ENCODE measurements around the gene GLO1. TPM values are rescaled to one million over a fixed set of nuclear protein-coding genes. Genes with fewer than 3 reads are reported as not detected.
A peak's percentile ranks its signal among the peaks of the same experiment; 100 is the strongest.

The GLO1 gene
- total RNA-seq, 2 donors from 2014 or later, result 68.7 to 70.8 TPM

DNA sequence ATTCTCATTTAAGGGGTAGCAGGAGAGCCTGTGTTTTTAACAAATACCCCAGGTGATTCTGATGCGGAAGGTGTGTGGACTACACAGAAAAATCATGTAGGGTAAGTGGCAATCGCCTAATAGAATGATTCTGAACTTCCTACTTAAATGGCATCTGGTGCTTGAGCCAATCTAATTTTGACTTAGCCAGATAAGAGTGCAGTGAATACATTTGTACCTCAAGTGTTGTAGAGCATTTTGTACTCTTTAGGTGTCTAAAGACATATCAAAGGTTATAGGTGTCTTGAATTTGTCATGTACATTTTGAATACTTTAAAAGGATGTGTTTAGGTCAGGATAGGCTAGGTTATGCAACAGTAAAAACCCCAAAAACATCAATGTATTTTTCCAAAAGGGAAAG lies 53.2 kb downstream of the GLO1 start:
- Histone ChIP-seq H3K27me3 (no peaks in the 10 kb centered on the region), H3K9ac (ENCODE audit: low read depth in 2 of 2, low read length in 2 of 2) (no peak overlapping the region), H3K36me3 (no peaks in the 10 kb centered on the region), H3K4me1 (no peaks in the 10 kb centered on the region), H3K27ac (no peak overlapping the region), H3K9me3 (no peaks in the 10 kb centered on the region), H3K4me3 (no peak overlapping the region)
- TF ChIP-seq, protein P1, sequence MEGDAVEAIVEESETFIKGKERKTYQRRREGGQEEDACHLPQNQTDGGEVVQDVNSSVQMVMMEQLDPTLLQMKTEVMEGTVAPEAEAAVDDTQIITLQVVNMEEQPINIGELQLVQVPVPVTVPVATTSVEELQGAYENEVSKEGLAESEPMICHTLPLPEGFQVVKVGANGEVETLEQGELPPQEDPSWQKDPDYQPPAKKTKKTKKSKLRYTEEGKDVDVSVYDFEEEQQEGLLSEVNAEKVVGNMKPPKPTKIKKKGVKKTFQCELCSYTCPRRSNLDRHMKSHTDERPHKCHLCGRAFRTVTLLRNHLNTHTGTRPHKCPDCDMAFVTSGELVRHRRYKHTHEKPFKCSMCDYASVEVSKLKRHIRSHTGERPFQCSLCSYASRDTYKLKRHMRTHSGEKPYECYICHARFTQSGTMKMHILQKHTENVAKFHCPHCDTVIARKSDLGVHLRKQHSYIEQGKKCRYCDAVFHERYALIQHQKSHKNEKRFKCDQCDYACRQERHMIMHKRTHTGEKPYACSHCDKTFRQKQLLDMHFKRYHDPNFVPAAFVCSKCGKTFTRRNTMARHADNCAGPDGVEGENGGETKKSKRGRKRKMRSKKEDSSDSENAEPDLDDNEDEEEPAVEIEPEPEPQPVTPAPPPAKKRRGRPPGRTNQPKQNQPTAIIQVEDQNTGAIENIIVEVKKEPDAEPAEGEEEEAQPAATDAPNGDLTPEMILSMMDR (IDR thresholded peaks at IDR 0.05), result no peak
- no peak for DNase-seq
- intact Hi-C loops (cut with DNase I), result no loop called here

DNA sequence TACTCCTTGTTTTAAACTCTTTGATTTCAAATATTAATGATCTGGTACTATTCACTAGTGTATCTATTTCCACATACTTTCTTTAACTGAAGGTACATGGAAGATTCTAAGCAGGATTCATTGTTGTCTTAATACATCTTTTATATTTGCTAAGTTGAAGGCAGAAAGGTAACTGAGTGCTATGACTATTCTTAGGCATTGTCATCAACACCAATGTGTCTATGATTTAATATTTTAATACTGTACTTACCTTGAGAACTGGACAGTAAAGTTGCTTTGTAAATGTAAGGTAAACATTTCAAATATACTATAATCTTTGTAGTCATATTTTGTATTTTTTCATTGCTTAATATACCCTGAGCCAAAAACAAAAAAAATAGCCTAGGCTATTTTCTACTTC lies 54.3 kb downstream of the GLO1 start:
- DNase-seq, result no peak
- H3K27ac ChIP-seq, result no peak overlapping the region
- intact Hi-C loops (cut with DNase I), result no loop called here

GRCh38 chr6:38646166-38646878 lies 56.6 kb downstream of the GLO1 start:
- Histone ChIP-seq H3K9me3 (no peaks in the 10 kb centered on the region), H3K27ac (no peak overlapping the region), H3K36me3 (no peaks in the 10 kb centered on the region), H3K4me1 (no peaks in the 10 kb centered on the region), H3K4me3 (no peak overlapping the region), H3K9ac (ENCODE audit: low read depth in 2 of 2, low read length in 2 of 2) (no peak overlapping the region), H3K27me3 (no peaks in the 10 kb centered on the region)
- DNase-seq, result no peak
- intact Hi-C loops (cut with DNase I), result no loop called here
- TF ChIP-seq, protein P1 (IDR thresholded peaks at IDR 0.05), result no peak

More for the DNA sequence above, 54.3 kb downstream of the GLO1 start:
- Histone ChIP-seq H3K9me3 (no peaks in the 10 kb centered on the region), H3K27me3 (no peaks in the 10 kb centered on the region), H3K4me3 (no peak overlapping the region), H3K9ac (ENCODE audit: low read depth in 2 of 2, low read length in 2 of 2) (no peak overlapping the region), H3K4me1 (no peaks in the 10 kb centered on the region), H3K36me3 (no peaks in the 10 kb centered on the region)
- TF ChIP-seq, protein P1 (IDR thresholded peaks at IDR 0.05), result no peak

DNA sequence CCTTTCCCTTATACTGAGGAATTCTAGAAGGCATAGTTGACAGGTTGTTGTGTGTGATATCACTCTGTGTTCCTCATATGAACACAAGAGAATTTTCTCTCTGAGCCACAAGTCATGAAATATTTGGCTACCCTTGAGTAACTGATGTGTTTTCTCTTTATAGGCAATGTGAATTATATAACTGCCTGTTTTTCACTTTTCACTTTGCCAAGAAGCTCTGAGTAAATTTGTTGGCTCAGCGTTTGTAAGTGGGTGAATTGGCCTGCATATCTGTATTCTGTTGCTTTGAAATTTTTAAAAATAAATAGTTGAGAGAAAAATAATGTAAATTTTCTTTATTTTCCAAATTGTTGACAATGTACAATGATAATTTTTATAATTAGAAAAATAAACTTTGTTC lies 58.0 kb downstream of the GLO1 start:
- H3K4me3 ChIP-seq, result no peak overlapping the region
- DNase-seq, result no peak
- intact Hi-C loops (cut with DNase I), result no loop called here

GRCh38 chr6:38640216-38640909 lies 62.6 kb downstream of the GLO1 start:
- Histone ChIP-seq H3K27ac (peak overlapping the region; percentile 83), H3K27me3 (no peaks in the 10 kb centered on the region), H3K4me1 (peaks cover 8% of the 10 kb centered on the region), H3K36me3 (no peaks in the 10 kb centered on the region), H3K9me3 (no peaks in the 10 kb centered on the region), H3K9ac (ENCODE audit: low read depth in 2 of 2, low read length in 2 of 2) (peak overlapping the region; percentile 82 to 92), H3K4me3 (peak overlapping the region; percentile 88)
- TF ChIP-seq, protein P1 (IDR thresholded peaks at IDR 0.05), result no peak
- intact Hi-C loops (cut with DNase I), result no loop called here
- no peak for DNase-seq

More for the DNA sequence above, 58.0 kb downstream of the GLO1 start:
- Histone ChIP-seq H3K4me1 (peaks cover 5% of the 10 kb centered on the region), H3K27ac (no peak overlapping the region), H3K27me3 (no peaks in the 10 kb centered on the region), H3K36me3 (no peaks in the 10 kb centered on the region), H3K9ac (ENCODE audit: low read depth in 2 of 2, low read length in 2 of 2) (no peak overlapping the region), H3K9me3 (no peaks in the 10 kb centered on the region)
- TF ChIP-seq, protein P1 (IDR thresholded peaks at IDR 0.05), result no peak
